GM23248 (cell line): Measurements from ENCODE around the gene CDC73. TPM values are rescaled to one million over a fixed set of nuclear protein-coding genes. Genes with fewer than 3 reads are reported as not detected.

Experiments
- DNase-seq: peaks from one replicate; pipeline ENCODE4 v3.0.0-alpha.2; 2015
- H2AFZ ChIP-seq: fragments of 200-600 bp; sonication (generic); 2 replicates; pipeline ENCODE4 v1.6.1; 2016; ENCODE audit warnings: antibody characterized with exemption
- H3F3A ChIP-seq: fragments of 200-600 bp; sonication (generic); 2 replicates; pipeline ENCODE4 v1.6.1; 2016; ENCODE audit warnings: mild to moderate bottlenecking, antibody characterized with exemption, mixed run types; ENCODE audit not compliant: insufficient read depth
- H3K27ac ChIP-seq: fragments of 200-600 bp; sonication (generic); 2 replicates; pipeline ENCODE4 v1.5.1; 2016; ENCODE audit warnings: mild to moderate bottlenecking
- H3K27me3 ChIP-seq: fragments of 200-600 bp; sonication (generic); replicated peaks from 2 replicates; pipeline ENCODE4 v1.6.1; 2016; ENCODE audit warnings: mild to moderate bottlenecking; ENCODE audit not compliant: insufficient read depth
- H3K36me3 ChIP-seq: fragments of 200-600 bp; sonication (generic); 2 replicates; pipeline ENCODE4 v1.6.1; 2016; ENCODE audit warnings: low read depth, mild to moderate bottlenecking
- H3K4me1 ChIP-seq: fragments of 200-600 bp; sonication (generic); 2 replicates; pipeline ENCODE4 v1.6.1; 2016; ENCODE audit warnings: mild to moderate bottlenecking; ENCODE audit not compliant: insufficient read depth
- H3K4me2 ChIP-seq: fragments of 200-600 bp; sonication (generic); one replicate; pipeline ENCODE4 v1.6.1; 2016; ENCODE audit warnings: mild to moderate bottlenecking; ENCODE audit not compliant: unreplicated experiment
- H3K4me3 ChIP-seq: fragments of 200-600 bp; sonication (generic); 2 replicates; pipeline ENCODE4 v1.5.1; 2016; ENCODE audit warnings: mild to moderate bottlenecking
- H3K79me2 ChIP-seq: fragments of 200-600 bp; sonication (generic); 2 replicates; pipeline ENCODE4 v1.6.1; 2016; ENCODE audit warnings: mild to moderate bottlenecking; ENCODE audit not compliant: insufficient read depth
- H3K9ac ChIP-seq: fragments of 200-600 bp; sonication (generic); 2 replicates; pipeline ENCODE4 v1.6.1; 2016; ENCODE audit warnings: mild to moderate bottlenecking
- H3K9me2 ChIP-seq: fragments of 200-600 bp; sonication (generic); 2 replicates; pipeline ENCODE4 v1.6.1; 2016; ENCODE audit warnings: mixed run types, mild to moderate bottlenecking, moderate library complexity; ENCODE audit not compliant: insufficient read depth
- H3K9me3 ChIP-seq: fragments of 200-600 bp; sonication (generic); one replicate; pipeline ENCODE4 v1.6.1; 2017; ENCODE audit warnings: low read depth
- H4K20me1 ChIP-seq: fragments of 200-600 bp; sonication (generic); 2 replicates; pipeline ENCODE4 v1.6.0; 2016; ENCODE audit not compliant: insufficient read depth
- EZH2 ChIP-seq: fragments of 200-600 bp; sonication (generic); IDR thresholded peaks from 2 replicates; pipeline ENCODE4 v1.6.1; 2018; ENCODE audit warnings: antibody characterized with exemption, mild to moderate bottlenecking; ENCODE audit not compliant: insufficient read depth, poor library complexity, severe bottlenecking
- EZH2phosphoT487 ChIP-seq: fragments of 200-600 bp; sonication (generic); IDR thresholded peaks from 2 replicates; pipeline ENCODE4 v1.6.1; 2018; ENCODE audit warnings: antibody characterized with exemption, moderate library complexity, mild to moderate bottlenecking, low read depth; ENCODE audit not compliant: insufficient read depth
- WGBS, 2 experiments: methylation state at CpG; one replicate each; pipeline ENCODE4 v1.1.6; 2015 to 2017; ENCODE audit warnings: low lambda C conversion rate in 2 of 2, low coverage in 1 of 2; ENCODE audit errors: missing lambda C conversion rate in 2 of 2; 5-methylcytosine and 5-hydroxymethylcytosine counted together
- in situ Hi-C: fragments of 300-500 bp; cut with MboI; formaldehyde crosslinking; loops from 2 replicates; pipeline ENCODE4 v1.15.0; 2020
- polyA plus RNA-seq: library from polyadenylated mRNA; unstranded; fragments of >200 nt; fragmentation: Nextera tagmentation; extraction: Ambion mirVana; gene quantifications from 2 replicates; pipeline ENCODE4 v1.2.1, GENCODE V29; 2016
- total RNA-seq: library from RNA; depleted of rRNA; stranded (reverse); fragments of >200 nt; shearing (Covaris generic); gene quantifications from 2 replicates; pipeline ENCODE4 v1.2.3, GENCODE V29; 2014

Gene CDC73
- total and polyA plus RNA-seq, 2 experiments from 2014 or later: 29.1 to 50.9 TPM

DNA sequence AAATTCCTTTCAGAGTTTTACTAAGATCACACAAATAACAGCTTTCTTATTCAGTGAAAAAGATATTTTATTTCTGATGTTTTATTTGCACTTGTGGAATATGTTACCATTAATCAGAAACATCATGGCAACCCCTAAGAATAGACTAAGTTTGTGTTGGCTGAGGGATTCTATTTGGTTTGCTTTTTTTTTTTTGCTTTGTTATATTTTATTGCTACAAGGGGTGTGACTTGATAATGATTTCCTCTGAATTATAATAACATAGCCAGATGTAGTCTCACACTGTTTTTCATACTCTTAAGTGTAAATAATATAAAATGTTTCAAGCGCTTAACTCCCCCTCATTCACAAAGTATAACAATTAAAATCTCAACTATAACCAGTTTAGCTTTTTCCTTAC is 36.6 kb upstream of the CDC73 start:
- no peaks in the 10 kb centered on the region for H3K4me1 ChIP-seq
- in situ Hi-C loops: no loop called here
- no peak overlapping the region for H3K9ac ChIP-seq
- no peaks in the 10 kb centered on the region for H4K20me1 ChIP-seq
- peaks cover 11% of the 10 kb centered on the region; the same call in 1 of the 2 replicates for H3F3A ChIP-seq
- 98 to 100% methylated on average over 1 of the region's 1 CpG for WGBS, 2 experiments
- H3K27me3 ChIP-seq: no peaks in the 10 kb centered on the region
- TF ChIP-seq EZH2phosphoT487 (no peak), EZH2 (no peak)
- no peak overlapping the region for H2AFZ ChIP-seq
- no peak overlapping the region for H3K27ac ChIP-seq
- no peaks in the 10 kb centered on the region for H3K9me2 ChIP-seq
- H3K79me2 ChIP-seq: peaks cover 13% of the 10 kb centered on the region
- no peaks in the 10 kb centered on the region for H3K9me3 ChIP-seq
- peaks cover 44% of the 10 kb centered on the region for H3K36me3 ChIP-seq
- no peak overlapping the region for H3K4me2 ChIP-seq
- no peak for DNase-seq
- no peak overlapping the region for H3K4me3 ChIP-seq

GRCh38 chr1:193086342-193086741 is 35.5 kb upstream of the CDC73 start:
- Histone ChIP-seq H4K20me1 (no peaks in the 10 kb centered on the region), H3K4me3 (no peak overlapping the region), H3K27ac (no peak overlapping the region), H3K36me3 (peaks cover 44% of the 10 kb centered on the region), H3K79me2 (peaks cover 19% of the 10 kb centered on the region; the same call in 1 of the 2 replicates), H3K9me3 (no peaks in the 10 kb centered on the region), H3K9me2 (no peaks in the 10 kb centered on the region), H3F3A (peaks cover 19% of the 10 kb centered on the region; the same call in 1 of the 2 replicates), H3K9ac (no peak overlapping the region), H3K4me2 (no peak overlapping the region), H3K4me1 (no peaks in the 10 kb centered on the region), H3K27me3 (no peaks in the 10 kb centered on the region), H2AFZ (no peak overlapping the region)
- in situ Hi-C loops: no loop called here
- TF ChIP-seq EZH2 (no peak), EZH2phosphoT487 (no peak)
- WGBS, 2 experiments: 96 to 98% methylated on average over 3 of the region's 3 CpGs
- no peak for DNase-seq

- Histone ChIP-seq H3K9ac (no peak overlapping the region), H3K4me2 (no peak overlapping the region), H3F3A (peaks cover 22% of the 10 kb centered on the region; the same call in 1 of the 2 replicates), H3K9me3 (no peaks in the 10 kb centered on the region), H4K20me1 (no peaks in the 10 kb centered on the region), H3K27me3 (no peaks in the 10 kb centered on the region), H3K4me3 (no peak overlapping the region), H3K79me2 (peaks cover 19% of the 10 kb centered on the region; the same call in 1 of the 2 replicates), H3K9me2 (no peaks in the 10 kb centered on the region), H3K4me1 (no peaks in the 10 kb centered on the region), H3K27ac (no peak overlapping the region), H2AFZ (no peak overlapping the region), H3K36me3 (peaks cover 39% of the 10 kb centered on the region)
- WGBS, 2 experiments: 70 to 79% methylated on average over 3 of the region's 3 CpGs
- in situ Hi-C loops: no loop called here
- DNase-seq: no peak
- TF ChIP-seq EZH2 (no peak), EZH2phosphoT487 (no peak)
These were observed 33.9 kb upstream of the CDC73 start for GRCh38 chr1:193087893-193088292.

- Histone ChIP-seq H3K27me3 (no peaks in the 10 kb centered on the region), H3K27ac (no peak overlapping the region), H2AFZ (no peak overlapping the region), H3K9me2 (no peaks in the 10 kb centered on the region), H3K4me1 (no peaks in the 10 kb centered on the region), H3K36me3 (peaks cover 42% of the 10 kb centered on the region), H3F3A (peaks cover 26% of the 10 kb centered on the region; the same call in 1 of the 2 replicates), H3K4me3 (no peak overlapping the region), H3K9ac (no peak overlapping the region), H3K79me2 (peaks cover 19% of the 10 kb centered on the region; the same call in 1 of the 2 replicates), H4K20me1 (no peaks in the 10 kb centered on the region), H3K9me3 (no peaks in the 10 kb centered on the region), H3K4me2 (no peak overlapping the region)
- TF ChIP-seq EZH2 (no peak), EZH2phosphoT487 (no peak)
- WGBS, 2 experiments: 97 to 98% methylated on average over 1 of the region's 1 CpG
- DNase-seq: no peak
- in situ Hi-C loops: no loop called here
These were observed 31.0 kb upstream of the CDC73 start for GRCh38 chr1:193090865-193091264.

DNA sequence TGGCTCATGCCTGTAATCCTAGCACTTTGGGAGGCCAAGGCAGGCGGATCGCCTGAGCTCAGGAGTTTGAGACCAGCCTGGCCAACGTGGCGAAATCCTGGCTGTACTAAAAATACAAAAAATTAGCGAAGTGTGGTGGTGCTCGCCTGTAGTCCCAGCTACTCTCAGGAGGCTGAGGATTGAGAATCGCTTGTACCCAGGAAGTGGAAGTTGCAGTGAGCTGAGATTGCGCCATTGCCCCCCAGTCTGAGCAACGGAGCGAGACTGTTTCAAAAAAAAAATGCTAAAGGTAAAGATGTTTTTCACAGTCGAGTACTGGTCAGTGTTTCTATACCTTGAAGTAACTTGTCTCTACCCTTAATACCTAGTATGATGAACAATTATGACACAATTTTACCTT is 27.7 kb upstream of the CDC73 start:
- Histone ChIP-seq H3K36me3 (peaks cover 65% of the 10 kb centered on the region), H3K27ac (no peak overlapping the region), H3F3A (peaks cover 24% of the 10 kb centered on the region; the same call in 1 of the 2 replicates), H3K27me3 (no peaks in the 10 kb centered on the region), H3K9me3 (no peaks in the 10 kb centered on the region), H3K9me2 (no peaks in the 10 kb centered on the region), H3K4me2 (no peak overlapping the region), H2AFZ (no peak overlapping the region), H3K4me3 (no peak overlapping the region), H4K20me1 (no peaks in the 10 kb centered on the region), H3K9ac (no peak overlapping the region), H3K4me1 (no peaks in the 10 kb centered on the region), H3K79me2 (peaks cover 19% of the 10 kb centered on the region)
- 94 to 97% methylated on average over 11 of the region's 11 CpGs for WGBS, 2 experiments
- in situ Hi-C loops: no loop called here
- no peak for DNase-seq
- TF ChIP-seq EZH2phosphoT487: no peak
- TF ChIP-seq EZH2: no peak
